ENCODE data around the gene MARCHF3.

The MARCHF3 gene

DNA sequence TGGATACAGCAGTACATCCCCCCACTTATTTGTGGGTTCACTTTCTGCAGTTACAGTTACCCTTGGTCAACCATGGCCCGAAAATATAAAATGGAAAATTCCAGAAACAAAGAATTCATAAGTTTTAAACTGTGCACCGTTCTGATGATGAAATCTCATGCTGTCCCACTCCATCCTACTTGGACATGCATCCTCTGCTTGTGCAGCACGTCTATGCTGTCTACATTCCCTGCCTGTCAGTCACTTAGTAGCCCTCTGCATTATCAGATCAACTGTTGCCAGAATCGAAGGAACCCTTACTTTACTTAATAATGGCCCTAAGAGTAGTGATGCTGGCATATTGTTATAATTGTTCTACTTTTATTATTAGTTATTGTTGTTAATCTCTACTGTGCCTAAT, 14.6 kb downstream of the MARCHF3 start:
- Histone ChIP-seq H3F3A (ENCODE audit: insufficient read depth, low read length) (no peaks in the 10 kb centered on the region), H3K79me2 (ENCODE audit: low read length) (peaks cover 26% of the 10 kb centered on the region), H4K20me1 (ENCODE audit: insufficient read depth, low read length) (no peaks in the 10 kb centered on the region), H3K27ac (ENCODE audit: low read length) (no peak overlapping the region), H2AFZ (ENCODE audit: low read length) (no peak overlapping the region), H3K9ac (ENCODE audit: low read length) (no peak overlapping the region), H3K9me3 (replicated peaks; ENCODE audit: insufficient read depth, low read length) (no peaks in the 10 kb centered on the region), H3K4me1 (ENCODE audit: low read length) (peaks cover 17% of the 10 kb centered on the region), H3K36me3 (replicated peaks; ENCODE audit: insufficient read depth, low read length) (no peaks in the 10 kb centered on the region), H3K4me2 (ENCODE audit: low read depth, low read length) (no peak overlapping the region), H3K9me2 (replicated peaks; ENCODE audit: insufficient read depth, low read length) (no peaks in the 10 kb centered on the region), H3K27me3 (replicated peaks; ENCODE audit: insufficient read depth, low read length) (no peaks in the 10 kb centered on the region), H3K4me3 (ENCODE audit: low read length) (no peak overlapping the region)
- no peak for TF ChIP-seq EZH2phosphoT487 (IDR thresholded peaks at IDR 0.05; ENCODE audit: low read length)
- TF ChIP-seq, protein P1, sequence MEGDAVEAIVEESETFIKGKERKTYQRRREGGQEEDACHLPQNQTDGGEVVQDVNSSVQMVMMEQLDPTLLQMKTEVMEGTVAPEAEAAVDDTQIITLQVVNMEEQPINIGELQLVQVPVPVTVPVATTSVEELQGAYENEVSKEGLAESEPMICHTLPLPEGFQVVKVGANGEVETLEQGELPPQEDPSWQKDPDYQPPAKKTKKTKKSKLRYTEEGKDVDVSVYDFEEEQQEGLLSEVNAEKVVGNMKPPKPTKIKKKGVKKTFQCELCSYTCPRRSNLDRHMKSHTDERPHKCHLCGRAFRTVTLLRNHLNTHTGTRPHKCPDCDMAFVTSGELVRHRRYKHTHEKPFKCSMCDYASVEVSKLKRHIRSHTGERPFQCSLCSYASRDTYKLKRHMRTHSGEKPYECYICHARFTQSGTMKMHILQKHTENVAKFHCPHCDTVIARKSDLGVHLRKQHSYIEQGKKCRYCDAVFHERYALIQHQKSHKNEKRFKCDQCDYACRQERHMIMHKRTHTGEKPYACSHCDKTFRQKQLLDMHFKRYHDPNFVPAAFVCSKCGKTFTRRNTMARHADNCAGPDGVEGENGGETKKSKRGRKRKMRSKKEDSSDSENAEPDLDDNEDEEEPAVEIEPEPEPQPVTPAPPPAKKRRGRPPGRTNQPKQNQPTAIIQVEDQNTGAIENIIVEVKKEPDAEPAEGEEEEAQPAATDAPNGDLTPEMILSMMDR (IDR thresholded peaks at IDR 0.05; ENCODE audit: low read length): no peak
- DNase-seq: no peak

DNA sequence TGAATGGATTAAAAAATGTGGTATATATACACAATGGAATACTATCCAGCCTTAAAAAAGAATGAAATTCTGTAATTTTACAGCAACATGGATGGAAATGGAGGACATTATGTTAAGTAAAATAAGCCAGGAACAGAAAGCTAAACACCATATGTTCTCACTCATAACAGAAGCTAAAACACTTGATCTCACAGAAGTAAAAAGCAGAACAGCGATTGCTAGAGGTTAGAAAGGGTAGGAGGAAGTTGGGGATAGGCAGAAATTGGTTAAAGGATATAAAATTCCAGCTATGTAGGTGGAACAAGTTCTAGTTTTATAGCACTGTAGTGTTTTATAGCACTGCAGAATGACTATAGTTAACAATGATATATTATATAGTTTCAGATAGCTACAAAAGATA, 15.8 kb downstream of the MARCHF3 start:
- DNase-seq: no peak
- no peak overlapping the region for H3K9ac ChIP-seq (ENCODE audit: low read length)
- no peaks in the 10 kb centered on the region for H3K9me3 ChIP-seq (replicated peaks; ENCODE audit: insufficient read depth, low read length)
- H3K36me3 ChIP-seq (replicated peaks; ENCODE audit: insufficient read depth, low read length): no peaks in the 10 kb centered on the region
- TF ChIP-seq, protein P1 (IDR thresholded peaks at IDR 0.05; ENCODE audit: low read length): no peak
- no peak for TF ChIP-seq EZH2phosphoT487 (IDR thresholded peaks at IDR 0.05; ENCODE audit: low read length)
- TF ChIP-seq EZH2 (optimal IDR thresholded peaks at IDR 0.05; ENCODE audit: low read depth, low read length): no peak
- H3K27ac ChIP-seq (ENCODE audit: low read length): no peak overlapping the region
- no peaks in the 10 kb centered on the region for H4K20me1 ChIP-seq (ENCODE audit: insufficient read depth, low read length)
- no peak overlapping the region for H3K4me2 ChIP-seq (ENCODE audit: low read depth, low read length)
- H3K27me3 ChIP-seq (replicated peaks; ENCODE audit: insufficient read depth, low read length): no peaks in the 10 kb centered on the region
- no peaks in the 10 kb centered on the region for H3F3A ChIP-seq (ENCODE audit: insufficient read depth, low read length)
- H3K9me2 ChIP-seq (replicated peaks; ENCODE audit: insufficient read depth, low read length): no peaks in the 10 kb centered on the region
- H3K79me2 ChIP-seq (ENCODE audit: low read length): peaks cover 38% of the 10 kb centered on the region
- H3K4me3 ChIP-seq (ENCODE audit: low read length): no peak overlapping the region
- H3K4me1 ChIP-seq (ENCODE audit: low read length): peaks cover 12% of the 10 kb centered on the region
- no peak overlapping the region for H2AFZ ChIP-seq (ENCODE audit: low read length)

DNA sequence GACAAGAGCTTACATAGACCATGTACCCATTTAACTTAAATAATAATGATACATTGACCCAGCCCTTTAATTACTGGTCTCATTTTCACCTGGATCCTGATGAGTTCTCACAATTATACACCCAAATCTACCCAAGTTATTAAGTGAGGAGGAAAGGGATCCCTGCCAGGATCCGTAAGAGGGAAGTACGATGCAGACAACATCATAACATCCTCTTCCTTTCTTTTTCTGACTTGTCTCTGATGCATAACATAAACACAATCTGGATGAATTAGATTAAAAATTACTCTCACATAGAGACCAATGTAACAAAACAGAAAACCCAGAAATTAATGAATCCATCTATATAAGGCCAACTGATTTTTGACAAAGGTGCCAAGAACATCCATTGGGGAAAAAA, 17.0 kb downstream of the MARCHF3 start:
- no peak overlapping the region for H3K9ac ChIP-seq (ENCODE audit: low read length)

More for the DNA sequence above, 17.0 kb downstream of the MARCHF3 start:
- Histone ChIP-seq H3K27me3 (replicated peaks; ENCODE audit: insufficient read depth, low read length) (no peaks in the 10 kb centered on the region), H3F3A (ENCODE audit: insufficient read depth, low read length) (no peaks in the 10 kb centered on the region), H3K4me3 (ENCODE audit: low read length) (no peak overlapping the region), H3K36me3 (replicated peaks; ENCODE audit: insufficient read depth, low read length) (no peaks in the 10 kb centered on the region), H3K9me2 (replicated peaks; ENCODE audit: insufficient read depth, low read length) (no peaks in the 10 kb centered on the region), H3K79me2 (ENCODE audit: low read length) (peaks cover 39% of the 10 kb centered on the region), H3K9me3 (replicated peaks; ENCODE audit: insufficient read depth, low read length) (no peaks in the 10 kb centered on the region), H3K4me1 (ENCODE audit: low read length) (peaks cover 10% of the 10 kb centered on the region), H3K27ac (ENCODE audit: low read length) (no peak overlapping the region), H4K20me1 (ENCODE audit: insufficient read depth, low read length) (no peaks in the 10 kb centered on the region), H2AFZ (ENCODE audit: low read length) (no peak overlapping the region), H3K4me2 (ENCODE audit: low read depth, low read length) (no peak overlapping the region)
- DNase-seq: no peak
- TF ChIP-seq EZH2 (optimal IDR thresholded peaks at IDR 0.05; ENCODE audit: low read depth, low read length) (no peak), EZH2phosphoT487 (IDR thresholded peaks at IDR 0.05; ENCODE audit: low read length) (no peak)
- TF ChIP-seq, protein P1 (IDR thresholded peaks at IDR 0.05; ENCODE audit: low read length): no peak

Measured in MM.1S (cell line).